AG04450 (cell line): Measurements from ENCODE around the gene PPDPF. TPM values are rescaled to one million over a fixed set of nuclear protein-coding genes. Genes with fewer than 3 reads are reported as not detected.

Experiments used
- polyA plus RNA-seq: library from polyadenylated mRNA; depleted of rRNA; stranded (reverse); fragments of >200 nt; gene quantifications from 2 replicates; pipeline ENCODE4 v1.2.3, GENCODE V29; 2011; rRNA removed

The PPDPF gene
- polyA plus RNA-seq, 1 experiment: 13.5 TPM

Other genes with a start within 250 kb of the PPDPF start
- gene ARFGAP1, start 248.0 kb upstream of the PPDPF start, polyA plus RNA-seq: 52.6 and 70.9 TPM in 2 replicates
- gene COL20A1, start 227.6 kb upstream of the PPDPF start, polyA plus RNA-seq: not detected in 2 replicates
- gene CHRNA4, start 159.4 kb upstream of the PPDPF start, polyA plus RNA-seq: not detected in 2 replicates
- not detected in 2 replicates for gene KCNQ2, start 48.1 kb upstream of the PPDPF start, polyA plus RNA-seq
- gene EEF1A2, start 21.7 kb upstream of the PPDPF start, polyA plus RNA-seq: 0.94 and 0.99 TPM in 2 replicates
- gene PTK6, start 16.6 kb downstream of the PPDPF start, polyA plus RNA-seq: 0.02 TPM in 1 of 2 replicates, not detected in the other
- not detected in 2 replicates for gene SRMS, start 27.0 kb downstream of the PPDPF start, polyA plus RNA-seq
- gene FNDC11, start 33.4 kb downstream of the PPDPF start, polyA plus RNA-seq: 0.64 and 0.76 TPM in 2 replicates
- 4.6 and 7.0 TPM in 2 replicates for gene HELZ2, start 53.5 kb downstream of the PPDPF start, polyA plus RNA-seq
- gene GMEB2, start 106.3 kb downstream of the PPDPF start, polyA plus RNA-seq: 6.3 and 7.3 TPM in 2 replicates
- 21.8 and 26.9 TPM in 2 replicates for gene STMN3, start 132.7 kb downstream of the PPDPF start, polyA plus RNA-seq
- gene RTEL1, start 137.5 kb downstream of the PPDPF start, polyA plus RNA-seq: 11.3 and 14.6 TPM in 2 replicates
- 2.5 and 5.2 TPM in 2 replicates for gene TNFRSF6B, start 175.9 kb downstream of the PPDPF start, polyA plus RNA-seq
- 21.4 and 23.8 TPM in 2 replicates for gene ARFRP1, start 187.2 kb downstream of the PPDPF start, polyA plus RNA-seq
- gene ZGPAT, start 187.3 kb downstream of the PPDPF start, polyA plus RNA-seq: 8.7 and 10.6 TPM in 2 replicates
- 1.5 and 1.8 TPM in 2 replicates for gene LIME1, start 215.9 kb downstream of the PPDPF start, polyA plus RNA-seq
- gene SLC2A4RG, start 219.0 kb downstream of the PPDPF start, polyA plus RNA-seq: 26.0 and 27.6 TPM in 2 replicates